Uterus (tissue), 2 donors: Measurements from ENCODE around the gene CDC42EP3.

Experiments
- POLR2A ChIP-seq, 2 donors: fragments of 450-650 bp; IDR thresholded peaks; one replicate each; pipeline ENCODE4 v1.6.1; 2016; ENCODE audit warnings: antibody characterized with exemption in 2 of 2, mild to moderate bottlenecking in 1 of 2, moderate library complexity in 1 of 2
- TF ChIP-seq, protein P1 (sequence below), 4 experiments: fragments of 200-600 bp in 2 of 4; fragments of 450-650 bp in 2 of 4; sonication (generic) in 2 of 4; IDR thresholded peaks; one replicate each; pipeline ENCODE4 v1.5.1; 2016 to 2019; ENCODE audit warnings: antibody characterized with exemption in 4 of 4, mild to moderate bottlenecking in 2 of 4, moderate library complexity in 1 of 4

DNA sequence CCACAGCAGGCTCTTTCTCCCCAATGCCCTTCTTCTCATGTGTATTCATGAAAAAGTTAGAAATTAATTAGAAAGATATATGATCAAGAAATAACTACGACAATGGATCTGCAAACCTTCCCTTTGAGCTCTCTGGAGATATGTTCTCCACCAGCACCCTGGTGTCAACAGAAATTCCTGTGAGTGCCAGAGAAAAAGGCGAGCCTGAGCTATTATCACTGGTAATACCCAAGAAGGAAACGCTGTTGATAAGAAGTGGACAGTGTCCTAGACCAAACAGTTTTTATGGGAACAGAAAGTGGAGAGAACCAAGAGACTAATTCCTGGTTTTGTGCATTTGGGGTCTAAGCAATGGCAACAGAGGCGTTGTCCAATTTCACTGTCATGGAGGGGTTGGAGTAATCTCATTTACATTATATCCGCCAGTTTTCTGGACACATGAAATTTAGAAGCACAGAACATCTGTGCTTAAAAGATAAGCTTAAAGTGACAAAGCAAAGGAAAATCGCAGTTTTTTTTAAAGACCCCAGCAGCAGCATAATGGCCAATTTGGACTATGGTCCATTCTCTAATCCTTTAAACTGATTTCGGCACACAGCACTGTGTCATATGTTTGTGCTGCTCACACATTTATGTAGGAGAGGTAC lies 47.2 kb upstream of the CDC42EP3 start:
- TF ChIP-seq, protein P1, sequence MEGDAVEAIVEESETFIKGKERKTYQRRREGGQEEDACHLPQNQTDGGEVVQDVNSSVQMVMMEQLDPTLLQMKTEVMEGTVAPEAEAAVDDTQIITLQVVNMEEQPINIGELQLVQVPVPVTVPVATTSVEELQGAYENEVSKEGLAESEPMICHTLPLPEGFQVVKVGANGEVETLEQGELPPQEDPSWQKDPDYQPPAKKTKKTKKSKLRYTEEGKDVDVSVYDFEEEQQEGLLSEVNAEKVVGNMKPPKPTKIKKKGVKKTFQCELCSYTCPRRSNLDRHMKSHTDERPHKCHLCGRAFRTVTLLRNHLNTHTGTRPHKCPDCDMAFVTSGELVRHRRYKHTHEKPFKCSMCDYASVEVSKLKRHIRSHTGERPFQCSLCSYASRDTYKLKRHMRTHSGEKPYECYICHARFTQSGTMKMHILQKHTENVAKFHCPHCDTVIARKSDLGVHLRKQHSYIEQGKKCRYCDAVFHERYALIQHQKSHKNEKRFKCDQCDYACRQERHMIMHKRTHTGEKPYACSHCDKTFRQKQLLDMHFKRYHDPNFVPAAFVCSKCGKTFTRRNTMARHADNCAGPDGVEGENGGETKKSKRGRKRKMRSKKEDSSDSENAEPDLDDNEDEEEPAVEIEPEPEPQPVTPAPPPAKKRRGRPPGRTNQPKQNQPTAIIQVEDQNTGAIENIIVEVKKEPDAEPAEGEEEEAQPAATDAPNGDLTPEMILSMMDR (IDR thresholded peaks at IDR 0.05): no peak
- no peak for TF ChIP-seq POLR2A (IDR thresholded peaks at IDR 0.05)
